Stimulated activated CD4-positive, alpha-beta T cell treated with anti-CD3 and anti-CD28 coated beads, Interleukin-15, amount 100 ng/mL, for 24 hours (primary cell): Measurements from ENCODE around the gene ANKRD62.

Source experiments
- DNase-seq: peaks from one replicate; pipeline ENCODE4 v3.0.0-alpha.2; 2020

ANKRD62 gene

DNA sequence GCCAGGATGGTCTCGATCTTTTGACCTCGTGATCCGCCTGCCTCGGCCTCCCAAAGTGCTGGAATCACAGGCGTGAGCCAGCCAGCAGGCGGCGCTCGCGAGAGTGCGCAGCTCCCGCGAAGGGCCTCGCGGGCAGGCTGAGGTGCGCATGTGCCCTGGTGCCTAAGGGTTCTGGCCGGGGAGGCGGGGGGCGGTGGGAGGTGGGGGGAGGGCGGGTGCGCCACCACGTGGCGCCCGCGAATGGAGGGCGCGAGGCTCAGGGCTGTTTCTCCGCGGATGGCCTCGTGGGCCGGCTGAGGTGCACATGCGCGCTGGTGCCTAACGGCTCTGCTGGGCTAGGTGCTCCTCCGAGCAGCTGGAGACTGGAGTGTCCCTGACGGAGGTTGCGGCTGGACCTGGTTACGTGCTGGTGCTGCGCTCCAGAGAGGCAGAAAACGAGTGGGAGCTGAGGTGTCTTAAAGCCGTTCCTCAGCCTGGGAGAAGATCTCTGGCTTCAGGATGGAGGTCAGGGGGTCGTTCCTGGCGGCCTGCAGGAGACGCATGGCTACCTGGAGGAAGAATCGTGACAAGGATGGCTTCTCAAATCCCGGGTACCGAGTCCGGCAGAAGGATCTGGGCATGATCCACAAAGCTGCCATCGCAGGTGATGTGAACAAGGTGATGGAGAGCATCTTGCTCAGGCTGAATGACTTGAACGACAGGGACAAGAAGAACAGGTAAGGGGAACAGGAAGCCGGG lies at the start of gene ANKRD62:
ANKRD62 (plus strand) TSS at position 324 of the 738 bp plus-strand sequence; CDS start at position 499, 175 bp downstream.
- no peak for DNase-seq

GRCh38 chr18:12044591-12044990 lies 49.1 kb upstream of the ANKRD62 start:
- no peak for DNase-seq

GRCh38 chr18:12046046-12046750 lies 47.4 kb upstream of the ANKRD62 start:
- DNase-seq: no peak

DNA sequence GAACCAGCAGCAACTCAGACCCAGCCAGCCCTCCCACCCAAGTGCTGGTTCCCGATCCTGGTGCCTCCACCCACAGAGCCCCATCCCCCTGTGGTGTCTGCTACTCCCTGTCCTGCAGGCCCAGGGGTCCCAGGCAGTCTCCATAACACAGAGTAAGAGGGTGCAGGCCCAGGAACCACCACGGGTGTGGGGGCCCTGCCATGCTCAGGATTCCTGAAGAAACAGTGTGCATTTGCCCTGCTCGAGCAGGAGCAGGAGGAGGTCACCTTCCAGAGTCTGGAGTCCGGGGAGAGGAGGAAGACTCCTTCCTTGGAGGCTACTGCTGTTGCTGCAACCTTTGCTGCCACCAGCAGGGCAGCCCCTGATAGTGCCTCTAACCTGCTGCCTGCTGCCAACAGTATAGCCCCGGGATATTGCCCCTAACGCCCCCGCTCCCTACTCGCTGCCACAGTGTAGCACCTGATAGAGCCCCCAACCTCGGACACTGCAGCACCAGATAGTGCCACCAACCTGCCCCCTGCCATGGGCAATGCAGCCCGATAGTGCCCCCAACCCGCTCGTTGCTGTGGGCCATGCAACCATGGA lies 46.8 kb upstream of the ANKRD62 start:
- no peak for DNase-seq

GRCh38 chr18:12048010-12048826 lies 45.4 kb upstream of the ANKRD62 start:
- DNase-seq: no peak

DNA sequence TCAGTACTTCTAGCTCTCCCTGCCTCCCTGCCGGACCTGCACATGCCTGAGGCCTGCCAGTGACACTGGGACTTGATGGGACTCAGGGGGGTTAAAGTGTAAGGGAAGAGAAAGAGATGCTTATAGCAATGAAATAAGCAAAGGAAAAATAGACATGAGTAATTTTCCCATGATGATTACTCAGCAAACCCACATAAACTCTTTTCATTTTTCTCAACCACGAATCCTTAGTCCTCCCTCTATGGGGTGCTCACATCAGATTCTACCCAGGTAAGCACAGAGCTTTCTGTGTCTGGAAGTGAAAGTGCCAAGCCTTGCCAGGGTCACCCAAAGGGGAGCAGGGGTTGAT lies 44.8 kb upstream of the ANKRD62 start:
- DNase-seq: no peak

GRCh38 chr18:12049978-12050811 lies 43.4 kb upstream of the ANKRD62 start:
- DNase-seq: no peak

DNA sequence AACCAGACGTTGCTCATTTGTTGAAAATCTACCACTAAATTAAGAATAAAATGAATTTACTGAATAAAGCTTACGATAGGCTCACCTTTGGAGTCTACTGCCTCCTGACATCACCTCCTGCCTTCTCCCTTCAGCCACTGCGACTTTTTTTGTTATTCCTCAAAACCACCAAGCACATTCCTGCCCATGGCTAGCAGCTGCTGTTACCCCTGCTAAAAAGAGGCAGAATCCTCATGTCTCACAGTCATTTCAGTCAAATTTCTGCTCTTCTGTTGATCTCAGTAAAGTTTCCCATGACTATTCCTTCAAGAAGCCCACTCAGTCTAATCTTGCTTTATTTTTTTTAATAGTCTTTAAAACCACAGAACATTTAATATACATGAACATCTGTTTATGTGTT lies 40.8 kb upstream of the ANKRD62 start:
- no peak for DNase-seq

DNA sequence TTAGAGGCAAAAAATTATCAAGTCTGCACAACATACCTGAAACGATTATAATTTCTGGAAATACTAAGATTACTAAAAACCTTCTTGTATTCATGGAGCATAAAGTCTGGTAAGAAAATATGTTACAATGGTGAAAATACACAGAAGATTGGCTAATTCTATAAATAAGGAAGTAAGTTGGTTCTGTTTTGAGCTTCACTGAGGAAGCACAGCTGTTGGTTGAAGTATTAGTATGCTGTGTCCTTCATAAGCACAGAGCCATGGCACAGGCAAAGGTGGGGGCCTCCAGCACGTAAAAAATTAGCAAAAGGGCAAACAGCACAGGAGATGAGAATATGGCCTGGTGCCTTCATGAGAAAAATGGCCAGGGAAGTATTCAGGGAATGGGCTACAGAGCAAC lies 40.4 kb upstream of the ANKRD62 start:
- no peak for DNase-seq

GRCh38 chr18:12056034-12056883 lies 37.4 kb upstream of the ANKRD62 start:
- DNase-seq: no peak

GRCh38 chr18:12056884-12057402 lies 36.7 kb upstream of the ANKRD62 start:
- DNase-seq: no peak

- DNase-seq: no peak
Measured at GRCh38 chr18:12057419-12058039, 36.1 kb upstream of the ANKRD62 start.

- no peak for DNase-seq
Measured at GRCh38 chr18:12059334-12060181, 34.1 kb upstream of the ANKRD62 start.

GRCh38 chr18:12060182-12060870 lies 33.3 kb upstream of the ANKRD62 start:
- no peak for DNase-seq

DNA sequence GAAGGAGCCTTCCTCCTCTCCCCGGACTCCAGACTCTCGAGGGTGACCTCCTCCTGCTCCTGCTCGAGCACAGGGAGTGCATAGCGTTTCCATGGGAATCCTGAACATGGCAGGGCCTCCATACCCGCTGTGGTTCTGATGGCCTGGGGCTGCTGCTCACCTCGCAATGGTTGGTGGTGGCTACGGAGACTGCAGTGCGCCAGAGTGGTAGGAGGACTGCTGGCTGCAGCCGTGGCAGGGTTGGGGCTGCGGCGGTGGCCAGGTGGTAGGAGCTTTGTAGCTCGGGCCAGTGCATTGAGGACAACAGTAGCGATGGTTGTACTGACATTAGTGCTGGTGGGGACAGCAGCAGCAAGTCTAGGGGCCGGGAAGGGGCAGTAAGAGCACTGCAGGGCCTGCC lies 32.0 kb upstream of the ANKRD62 start:
- DNase-seq: no peak

GRCh38 chr18:12062974-12063373 lies 30.7 kb upstream of the ANKRD62 start:
- no peak for DNase-seq

DNA sequence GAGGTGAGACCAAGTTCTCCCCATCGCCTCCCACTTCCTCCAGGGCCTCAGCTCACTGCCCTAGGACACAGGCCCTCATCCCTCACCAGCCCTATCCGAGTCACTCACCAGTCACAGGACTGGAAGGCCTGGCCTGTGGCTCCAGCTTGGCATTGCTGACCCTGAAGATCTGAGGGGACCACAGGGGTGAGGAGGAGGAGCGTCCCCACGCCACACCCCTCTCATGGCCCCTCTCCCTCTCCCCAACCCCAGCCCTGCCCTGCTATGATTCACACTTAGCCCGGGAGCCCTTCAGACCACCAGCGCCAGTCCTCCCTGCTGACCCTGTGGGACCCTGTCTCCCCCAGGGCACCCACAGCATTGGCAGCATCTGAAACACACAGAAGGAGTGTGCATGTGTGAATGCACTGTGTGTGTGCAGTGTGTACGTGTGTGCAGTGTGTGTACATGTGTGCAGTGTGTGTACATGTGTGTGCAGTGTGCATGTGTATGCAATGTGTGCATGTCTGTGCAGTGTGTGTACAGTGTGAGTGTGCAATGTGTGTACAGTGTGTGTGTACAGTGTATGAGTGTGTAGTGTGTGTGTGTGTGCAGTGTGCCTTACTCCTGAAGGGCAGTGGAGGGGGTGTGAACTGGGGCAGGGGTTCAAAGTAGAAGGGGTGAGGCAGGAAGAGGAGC lies 29.4 kb upstream of the ANKRD62 start:
- DNase-seq: no peak

DNA sequence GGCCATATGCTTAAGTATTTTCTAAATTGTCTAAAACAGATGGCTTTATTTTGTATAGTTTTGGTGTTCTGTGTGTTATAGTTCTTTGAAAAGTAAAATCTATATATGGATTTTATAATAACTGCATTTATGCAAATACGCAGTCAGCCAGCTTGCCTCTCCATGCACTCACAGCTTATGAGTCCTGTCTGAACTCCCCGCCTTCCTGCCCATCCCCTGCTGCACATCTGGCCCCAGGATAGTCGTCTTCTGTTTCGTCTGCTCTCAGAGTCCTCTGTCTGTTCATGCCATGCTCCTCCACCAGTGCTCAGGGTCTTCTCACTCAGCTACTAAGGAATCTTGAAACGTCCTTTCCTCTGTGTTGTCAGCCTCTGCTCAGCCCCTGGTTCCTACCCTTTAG lies 28.2 kb upstream of the ANKRD62 start:
- DNase-seq: no peak
